ENCODE measurements around the gene ZBTB39. TPM values are rescaled to one million over a fixed set of nuclear protein-coding genes. Genes with fewer than 3 reads are reported as not detected.
A peak's percentile ranks its signal among the peaks of the same experiment; 100 is the strongest.

The ZBTB39 gene
- total and polyA plus RNA-seq, 2 of the 8 experiments (the other 6 are each of a cell fraction or from before 2014, with no cell fraction given) = 19.3 to 25.0 TPM

GRCh38 chr12:56948881-56949280, 57.5 kb downstream of the ZBTB39 start:
- H3K4me1 ChIP-seq (replicated peaks in 1 of 4; ENCODE audit: control insufficient read depth in 3 of 4, insufficient read depth in 4 of 4, low read length in 3 of 4) = no peaks in the 10 kb centered on the region
- no peak overlapping the region for H4K5ac ChIP-seq (ENCODE audit: insufficient read length, low read depth, low read length)
- no peak overlapping the region for H3K27ac ChIP-seq (ENCODE audit: low read depth, low read length)
- no peak overlapping the region for H2AFZ ChIP-seq (ENCODE audit: low read length)
- no peak overlapping the region for H3K9ac ChIP-seq (replicated peaks in 1 of 4; ENCODE audit: extremely low read depth in 1 of 4, low read depth in 3 of 4, low read length in 3 of 4)
- no peak overlapping the region for H2BK5ac ChIP-seq (ENCODE audit: low read depth, low read length)
- no peaks in the 10 kb centered on the region for H3K23me2 ChIP-seq (ENCODE audit: low read depth, low read length)
- 73% methylated on average over 1 of the region's 2 CpGs; no CpG with 5 or more reads in 1 of the 2 experiments for WGBS, 2 experiments (ENCODE audit: extremely low coverage in 1 of 2, insufficient coverage in 1 of 2, insufficient read length in 1 of 2, insufficient replicate concordance in 2 of 2, low coverage in 1 of 2, low lambda C conversion rate in 2 of 2, missing lambda C conversion rate in 1 of 2)
- H3K56ac ChIP-seq (replicated peaks; ENCODE audit: insufficient read length, low read depth, low read length) = no peak overlapping the region
- no peak overlapping the region for H3K4me3 ChIP-seq (ENCODE audit: extremely low read depth in 1 of 4, insufficient read depth in 2 of 4, low read depth in 3 of 4, low read length in 4 of 4)
- H2AK5ac ChIP-seq (ENCODE audit: low read depth, low read length) = no peak overlapping the region
- CTCF ChIA-PET (ENCODE audit: partially characterized antibody) = interaction anchor here (0.6 to 2.2 kb wide), 9 partner anchors 8 to 186 kb away, joined by 3 to 9 read pairs (median 3); no protein-coding TSS in a partner anchor
- no peaks in the 10 kb centered on the region for H3K27me3 ChIP-seq (replicated peaks in 1 of 4; ENCODE audit: control insufficient read depth in 3 of 4, extremely low read depth in 1 of 4, insufficient read depth in 3 of 4, low read length in 3 of 4)
- POLR2A ChIA-PET (ENCODE audit: partially characterized antibody) = no interaction called here
- no peaks in the 10 kb centered on the region for H3K36me3 ChIP-seq (ENCODE audit: control insufficient read depth in 2 of 4, insufficient read depth in 4 of 4, low read length in 3 of 4)
- no peaks in the 10 kb centered on the region for H3K79me2 ChIP-seq (ENCODE audit: control insufficient read depth in 1 of 2, insufficient read depth in 2 of 2, low read length in 2 of 2)
- FAIRE-seq = no peak
- no peak overlapping the region for H2BK120ac ChIP-seq (replicated peaks; ENCODE audit: low read depth, low read length)
- TF ChIP-seq EGR1 (IDR thresholded peaks at IDR 0.05; ENCODE audit: borderline replicate concordance, low read depth, low read length) (no peak), TBP (IDR thresholded peaks at IDR 0.05; ENCODE audit: low read depth, low read length) (no peak), CBX8 (IDR thresholded peaks at IDR 0.05; ENCODE audit: borderline replicate concordance, low read depth, low read length) (no peak), BACH1 (IDR thresholded peaks at IDR 0.05; ENCODE audit: low read length) (no peak), RFX5 (IDR thresholded peaks at IDR 0.05; ENCODE audit: borderline replicate concordance, low read depth, low read length) (no peak)
- TF ChIP-seq, protein P1, sequence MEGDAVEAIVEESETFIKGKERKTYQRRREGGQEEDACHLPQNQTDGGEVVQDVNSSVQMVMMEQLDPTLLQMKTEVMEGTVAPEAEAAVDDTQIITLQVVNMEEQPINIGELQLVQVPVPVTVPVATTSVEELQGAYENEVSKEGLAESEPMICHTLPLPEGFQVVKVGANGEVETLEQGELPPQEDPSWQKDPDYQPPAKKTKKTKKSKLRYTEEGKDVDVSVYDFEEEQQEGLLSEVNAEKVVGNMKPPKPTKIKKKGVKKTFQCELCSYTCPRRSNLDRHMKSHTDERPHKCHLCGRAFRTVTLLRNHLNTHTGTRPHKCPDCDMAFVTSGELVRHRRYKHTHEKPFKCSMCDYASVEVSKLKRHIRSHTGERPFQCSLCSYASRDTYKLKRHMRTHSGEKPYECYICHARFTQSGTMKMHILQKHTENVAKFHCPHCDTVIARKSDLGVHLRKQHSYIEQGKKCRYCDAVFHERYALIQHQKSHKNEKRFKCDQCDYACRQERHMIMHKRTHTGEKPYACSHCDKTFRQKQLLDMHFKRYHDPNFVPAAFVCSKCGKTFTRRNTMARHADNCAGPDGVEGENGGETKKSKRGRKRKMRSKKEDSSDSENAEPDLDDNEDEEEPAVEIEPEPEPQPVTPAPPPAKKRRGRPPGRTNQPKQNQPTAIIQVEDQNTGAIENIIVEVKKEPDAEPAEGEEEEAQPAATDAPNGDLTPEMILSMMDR (IDR thresholded peaks at IDR 0.05; ENCODE audit: control extremely low read depth in 1 of 3, insufficient read depth in 1 of 3, low read depth in 1 of 3, low read length in 3 of 3) = no peak
- H3K23ac ChIP-seq (ENCODE audit: insufficient read length) = no peak overlapping the region
- DNase-seq (ENCODE audit: low read depth in 1 of 2, low spot score in 2 of 2) = peak in 1 of 2 experiments; percentile 17
- no peak overlapping the region for H2BK15ac ChIP-seq (ENCODE audit: low read length)
- no peak overlapping the region for H3K4me2 ChIP-seq (ENCODE audit: insufficient read depth in 1 of 2, low read depth in 2 of 2, low read length in 2 of 2)
- H3K79me1 ChIP-seq (ENCODE audit: low read depth, low read length) = no peaks in the 10 kb centered on the region
- no peak overlapping the region for H2BK20ac ChIP-seq (ENCODE audit: low read length)
- H4K20me1 ChIP-seq (replicated peaks in 1 of 2; ENCODE audit: control insufficient read depth in 1 of 2, insufficient read depth in 2 of 2, low read length in 2 of 2) = no peaks in the 10 kb centered on the region
- H3K14ac ChIP-seq (ENCODE audit: insufficient read length) = no peak overlapping the region
- no peak overlapping the region for H4K8ac ChIP-seq (ENCODE audit: extremely low read depth, insufficient read depth, low read length)
- no peaks in the 10 kb centered on the region; a peak in 2 of 4 replicates for H3K9me3 ChIP-seq (ENCODE audit: insufficient read depth in 2 of 2, low read depth in 1 of 2, low read length in 1 of 2)
- H3K4ac ChIP-seq (replicated peaks; ENCODE audit: insufficient read length, low read depth, low read length) = no peak overlapping the region
- no peak overlapping the region for H3K18ac ChIP-seq (ENCODE audit: extremely low read depth, low read length)
- no peak overlapping the region for H2BK12ac ChIP-seq (ENCODE audit: low read depth, low read length)
- no peak overlapping the region for H4K91ac ChIP-seq (replicated peaks; ENCODE audit: insufficient read length, low read length)

Data from H1 (cell line).